GM19193 (cell line): ENCODE data around the gene USP26.

Experiments
- POLR2A ChIP-seq: IDR thresholded peaks from 4 replicates; pipeline ENCODE4 v1.6.1; 2011; ENCODE audit not compliant: insufficient read depth, insufficient read length; ENCODE audit errors: extremely low read depth

The USP26 gene

GRCh38 chrX:133045986-133046385, 50.9 kb downstream of the USP26 start:
- TF ChIP-seq POLR2A = no peak

GRCh38 chrX:133042260-133042659, 54.6 kb downstream of the USP26 start:
- no peak for TF ChIP-seq POLR2A

- no peak for TF ChIP-seq POLR2A
These were observed 63.9 kb downstream of the USP26 start for GRCh38 chrX:133033010-133033409.

- TF ChIP-seq POLR2A = no peak
These were observed 78.7 kb downstream of the USP26 start for GRCh38 chrX:133018229-133018628.

GRCh38 chrX:133007458-133007857, 89.5 kb downstream of the USP26 start:
- TF ChIP-seq POLR2A = no peak

GRCh38 chrX:133005616-133006015, 91.3 kb downstream of the USP26 start:
- no peak for TF ChIP-seq POLR2A

GRCh38 chrX:133005042-133005441, 91.9 kb downstream of the USP26 start:
- TF ChIP-seq POLR2A = no peak

GRCh38 chrX:132999209-132999608, 97.7 kb downstream of the USP26 start:
- no peak for TF ChIP-seq POLR2A

- no peak for TF ChIP-seq POLR2A
These were observed 106.1 kb downstream of the USP26 start for GRCh38 chrX:132990835-132991234.

GRCh38 chrX:132986556-132986955, 110.4 kb downstream of the USP26 start:
- TF ChIP-seq POLR2A = no peak

GRCh38 chrX:132984058-132984650, 112.8 kb downstream of the USP26 start:
- TF ChIP-seq POLR2A = no peak

- no peak for TF ChIP-seq POLR2A
These were observed 113.4 kb downstream of the USP26 start for GRCh38 chrX:132983496-132983895.
